ENCODE data around the gene PDSS2.
A peak's percentile ranks its signal among the peaks of the same experiment; 100 is the strongest.

Gene PDSS2

GRCh38 chr6:107488875-107489635 is 29.7 kb upstream of the PDSS2 start:
- Histone ChIP-seq H3K9ac (ENCODE audit: low read length) (no peak overlapping the region), H3K27ac (ENCODE audit: low read depth, low read length) (no peak overlapping the region), H3K9me3 (ENCODE audit: insufficient read depth, low read depth, low read length) (no peaks in the 10 kb centered on the region), H3K4me3 (ENCODE audit: low read depth, low read length) (peak overlapping the region; percentile 80), H3K27me3 (ENCODE audit: insufficient read depth, low read length) (peaks cover 42% of the 10 kb centered on the region), H2BK12ac (ENCODE audit: low read length) (no peak overlapping the region), H4K8ac (ENCODE audit: low read depth, low read length) (no peak overlapping the region), H3K23ac (ENCODE audit: low read length) (no peak overlapping the region), H3K79me2 (ENCODE audit: control insufficient read depth, insufficient read depth, low read length, poor library complexity) (no peaks in the 10 kb centered on the region), H3K14ac (ENCODE audit: low read length) (no peak overlapping the region), H4K91ac (ENCODE audit: low read depth, low read length) (no peak overlapping the region), H3K18ac (ENCODE audit: low read length) (no peak overlapping the region), H2AK5ac (ENCODE audit: low read length) (no peak overlapping the region), H4K12ac (ENCODE audit: low read depth, low read length) (no peak overlapping the region), H2BK5ac (ENCODE audit: low read depth, low read length, poor library complexity) (no peak overlapping the region), H3K4me1 (ENCODE audit: control insufficient read depth in 1 of 2, insufficient read depth in 2 of 2, low read length in 2 of 2) (peaks cover 15% of the 10 kb centered on the region in 2 experiments), H2BK120ac (ENCODE audit: insufficient read depth, low read length, poor library complexity) (no peak overlapping the region), H3K79me1 (ENCODE audit: low read length) (no peaks in the 10 kb centered on the region), H3K4me2 (ENCODE audit: low read length) (peak overlapping the region; percentile 86), H3K36me3 (ENCODE audit: control insufficient read depth in 1 of 2, insufficient read depth in 2 of 2, low read length in 2 of 2) (no peaks in the 10 kb centered on the region), H2AFZ (ENCODE audit: insufficient read depth, low read length, poor library complexity) (no peak overlapping the region), H3K4ac (ENCODE audit: low read depth, low read length) (no peak overlapping the region)
- no CpG with 5 or more reads among the region's 51 CpGs for WGBS (ENCODE audit: extremely low coverage, insufficient coverage, insufficient read length)
- DNase-seq = peak in 1 of 2 donors; percentile 16

DNA sequence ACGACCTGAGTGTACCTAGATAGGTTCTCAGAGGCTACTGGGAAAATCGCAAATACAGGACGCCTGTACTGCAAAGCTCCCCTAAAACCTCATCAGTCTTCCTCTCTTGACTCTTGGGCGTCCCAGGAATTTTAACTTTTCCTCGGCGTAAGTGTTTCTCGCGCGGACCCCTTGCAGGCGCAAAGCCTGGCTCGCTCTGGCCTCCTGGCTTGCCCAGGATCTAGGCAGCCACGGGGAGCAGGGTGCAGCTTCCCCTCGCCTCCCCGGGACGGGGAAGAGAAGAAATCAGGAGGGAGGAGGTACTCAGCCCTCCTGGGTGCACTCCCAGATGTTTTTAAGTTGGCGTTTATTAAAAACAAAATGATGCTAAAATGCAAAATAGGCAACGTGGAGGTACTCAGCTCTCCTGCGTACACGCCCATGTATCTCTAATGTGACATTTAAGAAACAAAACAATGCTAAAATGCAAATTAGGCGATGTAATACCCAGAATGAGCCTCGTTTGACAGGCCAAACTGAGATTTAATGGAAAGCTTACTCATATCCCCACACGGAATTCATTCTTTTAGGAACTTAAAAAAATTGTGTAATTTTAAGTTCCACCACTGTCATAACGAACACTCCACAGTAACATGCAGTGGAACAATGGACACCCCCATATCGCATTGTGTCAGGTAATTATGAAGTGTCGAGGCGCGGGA is 29.0 kb upstream of the PDSS2 start:
- no peak overlapping the region for H3K23ac ChIP-seq (ENCODE audit: low read length)
- no peaks in the 10 kb centered on the region for H3K79me1 ChIP-seq (ENCODE audit: low read length)
- WGBS (ENCODE audit: extremely low coverage, insufficient coverage, insufficient read length) = no CpG with 5 or more reads among the region's 27 CpGs
- no peaks in the 10 kb centered on the region for H3K9me3 ChIP-seq (ENCODE audit: insufficient read depth, low read depth, low read length)
- no peak overlapping the region for H2BK5ac ChIP-seq (ENCODE audit: low read depth, low read length, poor library complexity)
- H2AK5ac ChIP-seq (ENCODE audit: low read length) = no peak overlapping the region
- H3K9ac ChIP-seq (ENCODE audit: low read length) = no peak overlapping the region
- H3K18ac ChIP-seq (ENCODE audit: low read length) = no peak overlapping the region
- H2BK120ac ChIP-seq (ENCODE audit: insufficient read depth, low read length, poor library complexity) = no peak overlapping the region
- peak overlapping the region; percentile 20 for H3K4me3 ChIP-seq (ENCODE audit: low read depth, low read length)
- H3K27me3 ChIP-seq (ENCODE audit: insufficient read depth, low read length) = peaks cover 42% of the 10 kb centered on the region
- no peak overlapping the region for H3K27ac ChIP-seq (ENCODE audit: low read depth, low read length)
- no peaks in the 10 kb centered on the region for H3K36me3 ChIP-seq (ENCODE audit: control insufficient read depth in 1 of 2, insufficient read depth in 2 of 2, low read length in 2 of 2)
- H2BK12ac ChIP-seq (ENCODE audit: low read length) = no peak overlapping the region
- H4K91ac ChIP-seq (ENCODE audit: low read depth, low read length) = no peak overlapping the region
- no peak overlapping the region for H3K4ac ChIP-seq (ENCODE audit: low read depth, low read length)
- peaks cover 15% of the 10 kb centered on the region in 2 experiments for H3K4me1 ChIP-seq (ENCODE audit: control insufficient read depth in 1 of 2, insufficient read depth in 2 of 2, low read length in 2 of 2)
- H4K12ac ChIP-seq (ENCODE audit: low read depth, low read length) = no peak overlapping the region
- DNase-seq = peak in 1 of 2 donors; percentile 13
- H3K79me2 ChIP-seq (ENCODE audit: control insufficient read depth, insufficient read depth, low read length, poor library complexity) = no peaks in the 10 kb centered on the region
- no peak overlapping the region for H2AFZ ChIP-seq (ENCODE audit: insufficient read depth, low read length, poor library complexity)
- peak overlapping the region; percentile 86 for H3K4me2 ChIP-seq (ENCODE audit: low read length)
- no peak overlapping the region for H3K14ac ChIP-seq (ENCODE audit: low read length)
- H4K8ac ChIP-seq (ENCODE audit: low read depth, low read length) = no peak overlapping the region

GRCh38 chr6:107485157-107485556 is 25.8 kb upstream of the PDSS2 start:
- WGBS (ENCODE audit: extremely low coverage, insufficient coverage, insufficient read length) = no CpG with 5 or more reads among the region's 4 CpGs
- H3K9me3 ChIP-seq (ENCODE audit: insufficient read depth, low read depth, low read length) = no peaks in the 10 kb centered on the region

GRCh38 chr6:107479089-107479690 is 19.8 kb upstream of the PDSS2 start:
- Histone ChIP-seq H4K91ac (ENCODE audit: low read depth, low read length) (no peak overlapping the region), H4K8ac (ENCODE audit: low read depth, low read length) (no peak overlapping the region), H2BK5ac (ENCODE audit: low read depth, low read length, poor library complexity) (no peak overlapping the region), H3K4ac (ENCODE audit: low read depth, low read length) (no peak overlapping the region), H2BK12ac (ENCODE audit: low read length) (no peak overlapping the region), H3K36me3 (ENCODE audit: control insufficient read depth in 1 of 2, insufficient read depth in 2 of 2, low read length in 2 of 2) (no peaks in the 10 kb centered on the region), H3K14ac (ENCODE audit: low read length) (no peak overlapping the region), H3K9ac (ENCODE audit: low read length) (no peak overlapping the region), H3K9me3 (ENCODE audit: insufficient read depth, low read depth, low read length) (no peaks in the 10 kb centered on the region), H2BK120ac (ENCODE audit: insufficient read depth, low read length, poor library complexity) (no peak overlapping the region), H4K12ac (ENCODE audit: low read depth, low read length) (no peak overlapping the region), H2AK5ac (ENCODE audit: low read length) (no peak overlapping the region), H2AFZ (ENCODE audit: insufficient read depth, low read length, poor library complexity) (no peak overlapping the region), H3K18ac (ENCODE audit: low read length) (no peak overlapping the region), H3K27ac (ENCODE audit: low read depth, low read length) (no peak overlapping the region), H3K79me2 (ENCODE audit: control insufficient read depth, insufficient read depth, low read length, poor library complexity) (no peaks in the 10 kb centered on the region), H3K79me1 (ENCODE audit: low read length) (no peaks in the 10 kb centered on the region), H3K4me2 (ENCODE audit: low read length) (no peak overlapping the region), H3K4me3 (ENCODE audit: low read depth, low read length) (no peak overlapping the region), H3K4me1 (ENCODE audit: control insufficient read depth in 1 of 2, insufficient read depth in 2 of 2, low read length in 2 of 2) (no peaks in the 10 kb centered on the region), H3K27me3 (ENCODE audit: insufficient read depth, low read length) (no peaks in the 10 kb centered on the region), H3K23ac (ENCODE audit: low read length) (no peak overlapping the region)
- WGBS (ENCODE audit: extremely low coverage, insufficient coverage, insufficient read length) = no CpG with 5 or more reads among the region's 4 CpGs
- DNase-seq = no peak

More at GRCh38 chr6:107485157-107485556, 25.8 kb upstream of the PDSS2 start:
- Histone ChIP-seq H2BK5ac (ENCODE audit: low read depth, low read length, poor library complexity) (no peak overlapping the region), H2AK5ac (ENCODE audit: low read length) (no peak overlapping the region), H2AFZ (ENCODE audit: insufficient read depth, low read length, poor library complexity) (no peak overlapping the region), H3K23ac (ENCODE audit: low read length) (no peak overlapping the region), H4K8ac (ENCODE audit: low read depth, low read length) (no peak overlapping the region), H3K9ac (ENCODE audit: low read length) (no peak overlapping the region), H3K79me1 (ENCODE audit: low read length) (no peaks in the 10 kb centered on the region), H3K79me2 (ENCODE audit: control insufficient read depth, insufficient read depth, low read length, poor library complexity) (no peaks in the 10 kb centered on the region), H3K4ac (ENCODE audit: low read depth, low read length) (no peak overlapping the region), H3K18ac (ENCODE audit: low read length) (no peak overlapping the region), H3K14ac (ENCODE audit: low read length) (no peak overlapping the region), H3K4me2 (ENCODE audit: low read length) (no peak overlapping the region), H2BK12ac (ENCODE audit: low read length) (no peak overlapping the region), H2BK120ac (ENCODE audit: insufficient read depth, low read length, poor library complexity) (no peak overlapping the region), H3K4me1 (ENCODE audit: control insufficient read depth in 1 of 2, insufficient read depth in 2 of 2, low read length in 2 of 2) (peaks cover 8% of the 10 kb centered on the region in 2 experiments), H4K91ac (ENCODE audit: low read depth, low read length) (no peak overlapping the region), H4K12ac (ENCODE audit: low read depth, low read length) (no peak overlapping the region), H3K27me3 (ENCODE audit: insufficient read depth, low read length) (peaks cover 22% of the 10 kb centered on the region), H3K4me3 (ENCODE audit: low read depth, low read length) (no peak overlapping the region), H3K36me3 (ENCODE audit: control insufficient read depth in 1 of 2, insufficient read depth in 2 of 2, low read length in 2 of 2) (no peaks in the 10 kb centered on the region), H3K27ac (ENCODE audit: low read depth, low read length) (no peak overlapping the region)
- no peak for DNase-seq
